Measurements from ENCODE around the gene MTERF1.
"Not testable (repeated sequence)": the region's sequence is repeated elsewhere in the genome, so short reads cannot be mapped to it uniquely, and the experiment has no call there.

The MTERF1 gene

GRCh38 chr7:91883676-91884362, 3.3 kb upstream of the MTERF1 start:
- no peak for DNase-seq

- no peak for DNase-seq
Measured at GRCh38 chr7:91880016-91880412, 488 bp downstream of the MTERF1 start.

GRCh38 chr7:91876391-91877133, 3.9 kb downstream of the MTERF1 start:
- no peak for DNase-seq

GRCh38 chr7:91875851-91876250, 4.7 kb downstream of the MTERF1 start:
- no peak for DNase-seq

GRCh38 chr7:91872928-91873327, 7.6 kb downstream of the MTERF1 start:
- no peak for DNase-seq

- no peak for DNase-seq
Measured at GRCh38 chr7:91872069-91872468, 8.4 kb downstream of the MTERF1 start.

- no peak for DNase-seq
Measured at GRCh38 chr7:91869661-91870060, 10.8 kb downstream of the MTERF1 start.

- no peak for DNase-seq
Measured at GRCh38 chr7:91866599-91867148, 13.8 kb downstream of the MTERF1 start.

- no peak for DNase-seq
Measured at GRCh38 chr7:91865511-91865910, 15.0 kb downstream of the MTERF1 start.

- not testable (repeated sequence) for DNase-seq
Measured at GRCh38 chr7:91864604-91865003, 15.9 kb downstream of the MTERF1 start.

GRCh38 chr7:91864070-91864469, 16.4 kb downstream of the MTERF1 start:
- DNase-seq: no peak

- no peak for DNase-seq
Measured at GRCh38 chr7:91852263-91852741, 28.2 kb downstream of the MTERF1 start.

- no peak for DNase-seq
Measured at GRCh38 chr7:91850455-91850854, 30.0 kb downstream of the MTERF1 start.

- no peak for DNase-seq
Measured at GRCh38 chr7:91847876-91848588, 32.5 kb downstream of the MTERF1 start.

GRCh38 chr7:91847231-91847630, 33.3 kb downstream of the MTERF1 start:
- DNase-seq: no peak

- DNase-seq: no peak
Measured at GRCh38 chr7:91846436-91846835, 34.1 kb downstream of the MTERF1 start.

- no peak for DNase-seq
Measured at GRCh38 chr7:91843831-91844230, 36.7 kb downstream of the MTERF1 start.

GRCh38 chr7:91838439-91838838, 42.1 kb downstream of the MTERF1 start:
- DNase-seq: no peak

GRCh38 chr7:91837397-91838070, 43.0 kb downstream of the MTERF1 start:
- no peak for DNase-seq

GRCh38 chr7:91835826-91836368, 44.6 kb downstream of the MTERF1 start:
- no peak for DNase-seq

GRCh38 chr7:91835091-91835825, 45.2 kb downstream of the MTERF1 start:
- DNase-seq: no peak
